GM21717 (cell line): ENCODE data around the gene POLR3B.
A peak's percentile ranks its signal among the peaks of the same experiment; 100 is the strongest.
"Not testable (repeated sequence)": the region's sequence is repeated elsewhere in the genome, so short reads cannot be mapped to it uniquely, and the experiment has no call there.

ENCODE experiments used
- ATAC-seq: cut with Tn5 transposase; IDR thresholded peaks from one replicate; pipeline ENCODE4 v1.9.1; 2021; ENCODE audit warnings: mild to moderate bottlenecking, moderate library complexity; ENCODE audit not compliant: unreplicated experiment

The POLR3B gene

GRCh38 chr12:106357549-106358395 is at the start of gene POLR3B:
Gene POLR3B (plus strand): TSS chr12:106357748. CDS start chr12:106357880, 132 bp downstream.
- peak; percentile 90 for ATAC-seq

- ATAC-seq = no peak
These were observed 49.4 kb upstream of the POLR3B start for GRCh38 chr12:106308121-106308520.

- no peak for ATAC-seq
These were observed 48.9 kb upstream of the POLR3B start for GRCh38 chr12:106308611-106309010.

- no peak for ATAC-seq
These were observed 47.7 kb upstream of the POLR3B start for GRCh38 chr12:106309671-106310505.

GRCh38 chr12:106310687-106311086 is 46.9 kb upstream of the POLR3B start:
- ATAC-seq = no peak

GRCh38 chr12:106311139-106311538 is 46.4 kb upstream of the POLR3B start:
- ATAC-seq = no peak

- not testable (repeated sequence) for ATAC-seq
These were observed 44.1 kb upstream of the POLR3B start for GRCh38 chr12:106313413-106313812.

GRCh38 chr12:106315523-106315922 is 42.0 kb upstream of the POLR3B start:
- ATAC-seq = no peak

- no peak for ATAC-seq
These were observed 40.0 kb upstream of the POLR3B start for GRCh38 chr12:106317406-106318082.

GRCh38 chr12:106321139-106321850 is 36.3 kb upstream of the POLR3B start:
- ATAC-seq = no peak

- no peak for ATAC-seq
These were observed 34.0 kb upstream of the POLR3B start for GRCh38 chr12:106323537-106323936.

- no peak for ATAC-seq
These were observed 30.2 kb upstream of the POLR3B start for GRCh38 chr12:106327309-106327869.

- no peak for ATAC-seq
These were observed 28.8 kb upstream of the POLR3B start for GRCh38 chr12:106328735-106329134.

GRCh38 chr12:106329231-106329982 is 28.1 kb upstream of the POLR3B start:
- ATAC-seq = no peak

- ATAC-seq = no peak
These were observed 25.9 kb upstream of the POLR3B start for GRCh38 chr12:106331599-106331998.

GRCh38 chr12:106332536-106332935 is 25.0 kb upstream of the POLR3B start:
- ATAC-seq = no peak

- ATAC-seq = no peak
These were observed 24.5 kb upstream of the POLR3B start for GRCh38 chr12:106333010-106333409.

- no peak for ATAC-seq
These were observed 23.8 kb upstream of the POLR3B start for GRCh38 chr12:106333756-106334155.

GRCh38 chr12:106341086-106341877 is 16.3 kb upstream of the POLR3B start:
- ATAC-seq = no peak
